Measurements from ENCODE around the gene RNF175.

GRCh38 chr4:153684971-153685371, 74.9 kb downstream of the RNF175 start:
- TF ChIP-seq CTCF (conservative IDR thresholded peaks at IDR 0.05) (no peak), ZFX (IDR thresholded peaks at IDR 0.05) (no peak)

All from C4-2B (cell line).